Measurements from ENCODE around the gene SEMA5B. TPM values are rescaled to one million over a fixed set of nuclear protein-coding genes. Genes with fewer than 3 reads are reported as not detected.

Gene SEMA5B
- total RNA-seq, 3 donors from 2014 or later (not counting 1 experiment from before 2014, with no cell fraction given), result 0.23 TPM; not detected in 2

GRCh38 chr3:123012652-123013051 lies 14.9 kb downstream of the SEMA5B start:
- WGBS (ENCODE audit: insufficient coverage), result 81% methylated on average over 1 of the region's 1 CpG
- Mint-ChIP-seq H3K4me1 (no peaks in the 10 kb centered on the region), H3K9me3 (no peaks in the 10 kb centered on the region), H3K4me3 (no peak overlapping the region), H3K36me3 (no peaks in the 10 kb centered on the region), H3K27ac (no peak overlapping the region), H3K27me3 (ENCODE audit: low read depth in 2 of 2) (peaks cover 34 to 57% of the 10 kb centered on the region in 2 donors)
- Histone ChIP-seq H3K4me3 (ENCODE audit: low read length) (no peak overlapping the region), H3K4me1 (ENCODE audit: control insufficient read depth, insufficient read depth, low read length) (no peaks in the 10 kb centered on the region), H3K27ac (ENCODE audit: low read length) (no peak overlapping the region), H3K9me3 (ENCODE audit: control insufficient read depth, insufficient read depth, low read length) (no peaks in the 10 kb centered on the region), H3K36me3 (ENCODE audit: control insufficient read depth, insufficient read depth, low read length) (no peaks in the 10 kb centered on the region), H3K27me3 (ENCODE audit: control insufficient read depth, insufficient read depth, low read length) (peaks cover 4% of the 10 kb centered on the region)
- ATAC-seq (no peak), DNase-seq (no peak)
- TF ChIP-seq, protein P1, sequence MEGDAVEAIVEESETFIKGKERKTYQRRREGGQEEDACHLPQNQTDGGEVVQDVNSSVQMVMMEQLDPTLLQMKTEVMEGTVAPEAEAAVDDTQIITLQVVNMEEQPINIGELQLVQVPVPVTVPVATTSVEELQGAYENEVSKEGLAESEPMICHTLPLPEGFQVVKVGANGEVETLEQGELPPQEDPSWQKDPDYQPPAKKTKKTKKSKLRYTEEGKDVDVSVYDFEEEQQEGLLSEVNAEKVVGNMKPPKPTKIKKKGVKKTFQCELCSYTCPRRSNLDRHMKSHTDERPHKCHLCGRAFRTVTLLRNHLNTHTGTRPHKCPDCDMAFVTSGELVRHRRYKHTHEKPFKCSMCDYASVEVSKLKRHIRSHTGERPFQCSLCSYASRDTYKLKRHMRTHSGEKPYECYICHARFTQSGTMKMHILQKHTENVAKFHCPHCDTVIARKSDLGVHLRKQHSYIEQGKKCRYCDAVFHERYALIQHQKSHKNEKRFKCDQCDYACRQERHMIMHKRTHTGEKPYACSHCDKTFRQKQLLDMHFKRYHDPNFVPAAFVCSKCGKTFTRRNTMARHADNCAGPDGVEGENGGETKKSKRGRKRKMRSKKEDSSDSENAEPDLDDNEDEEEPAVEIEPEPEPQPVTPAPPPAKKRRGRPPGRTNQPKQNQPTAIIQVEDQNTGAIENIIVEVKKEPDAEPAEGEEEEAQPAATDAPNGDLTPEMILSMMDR (IDR thresholded peaks at IDR 0.05), result no peak
- intact Hi-C loops (cut with micrococcal nuclease), result no loop called here

DNA sequence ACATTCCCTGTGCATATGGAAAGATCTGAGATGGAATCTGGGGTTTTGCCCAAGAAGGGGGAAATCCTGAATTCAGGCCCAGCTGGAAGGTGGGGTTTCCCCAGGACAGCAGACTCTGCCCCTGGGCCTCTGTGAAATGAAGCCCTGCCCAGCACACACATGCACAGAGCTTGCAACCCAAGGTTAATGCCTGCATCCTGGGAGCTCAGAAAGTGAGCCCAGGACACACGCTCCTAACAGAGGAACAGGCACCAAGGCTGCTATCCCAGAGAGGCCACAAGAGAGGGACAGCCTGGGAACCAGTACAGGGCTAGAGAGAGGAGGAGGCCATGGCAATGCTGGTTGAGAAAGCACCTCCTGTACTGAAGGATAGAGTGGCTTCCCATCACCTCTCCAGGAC lies 16.1 kb downstream of the SEMA5B start:
- peaks cover 4% of the 10 kb centered on the region for H3K27me3 ChIP-seq (ENCODE audit: control insufficient read depth, insufficient read depth, low read length)
- no peak overlapping the region for H3K4me3 ChIP-seq (ENCODE audit: low read length)
- no peaks in the 10 kb centered on the region for H3K4me1 ChIP-seq (ENCODE audit: control insufficient read depth, insufficient read depth, low read length)
- intact Hi-C loops (cut with micrococcal nuclease), result no loop called here
- Mint-ChIP-seq H3K27me3 (ENCODE audit: low read depth in 2 of 2) (peaks cover 38 to 68% of the 10 kb centered on the region in 2 donors), H3K9me3 (no peaks in the 10 kb centered on the region), H3K4me3 (no peak overlapping the region), H3K36me3 (no peaks in the 10 kb centered on the region), H3K27ac (no peak overlapping the region), H3K4me1 (no peaks in the 10 kb centered on the region)
- ATAC-seq (no peak), DNase-seq (no peak)
- no peaks in the 10 kb centered on the region for H3K9me3 ChIP-seq (ENCODE audit: control insufficient read depth, insufficient read depth, low read length)
- no peak overlapping the region for H3K27ac ChIP-seq (ENCODE audit: low read length)
- 82% methylated on average over 1 of the region's 1 CpG for WGBS (ENCODE audit: insufficient coverage)
- TF ChIP-seq, protein P1 (IDR thresholded peaks at IDR 0.05), result no peak
- H3K36me3 ChIP-seq (ENCODE audit: control insufficient read depth, insufficient read depth, low read length), result no peaks in the 10 kb centered on the region

DNA sequence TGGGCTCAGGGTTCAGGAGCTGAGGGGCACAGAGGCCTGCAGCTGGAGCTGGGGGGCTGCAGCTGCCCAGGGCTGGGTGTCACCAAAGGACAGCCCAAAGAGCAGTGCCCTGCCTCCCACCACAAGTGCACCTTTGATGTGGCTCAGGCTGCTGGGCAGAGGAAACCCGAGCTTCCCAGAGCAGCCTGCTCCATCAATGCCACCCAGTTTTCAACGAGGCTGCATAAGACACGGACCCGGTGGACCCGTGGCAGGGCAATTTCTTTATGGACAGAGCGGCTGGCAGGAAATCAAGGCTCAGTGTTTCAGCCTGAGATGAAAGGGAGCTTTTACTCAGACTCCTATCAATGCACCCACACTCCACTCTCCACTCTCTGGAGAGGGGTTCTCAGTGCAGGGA lies 18.7 kb downstream of the SEMA5B start:
- Mint-ChIP-seq H3K27me3 (ENCODE audit: low read depth in 2 of 2) (peaks cover 39 to 60% of the 10 kb centered on the region in 2 donors), H3K4me1 (no peaks in the 10 kb centered on the region), H3K27ac (no peak overlapping the region), H3K36me3 (no peaks in the 10 kb centered on the region), H3K4me3 (no peak overlapping the region), H3K9me3 (no peaks in the 10 kb centered on the region)
- Histone ChIP-seq H3K27me3 (ENCODE audit: control insufficient read depth, insufficient read depth, low read length) (peaks cover 4% of the 10 kb centered on the region), H3K4me3 (ENCODE audit: low read length) (no peak overlapping the region), H3K36me3 (ENCODE audit: control insufficient read depth, insufficient read depth, low read length) (no peaks in the 10 kb centered on the region), H3K4me1 (ENCODE audit: control insufficient read depth, insufficient read depth, low read length) (no peaks in the 10 kb centered on the region), H3K27ac (ENCODE audit: low read length) (no peak overlapping the region), H3K9me3 (ENCODE audit: control insufficient read depth, insufficient read depth, low read length) (no peaks in the 10 kb centered on the region)
- intact Hi-C loops (cut with micrococcal nuclease), result no loop called here
- DNase-seq, result no peak
- WGBS (ENCODE audit: insufficient coverage), result 7% methylated on average over 6 of the region's 6 CpGs
- ATAC-seq, result no peak
- TF ChIP-seq, protein P1 (IDR thresholded peaks at IDR 0.05), result no peak

DNA sequence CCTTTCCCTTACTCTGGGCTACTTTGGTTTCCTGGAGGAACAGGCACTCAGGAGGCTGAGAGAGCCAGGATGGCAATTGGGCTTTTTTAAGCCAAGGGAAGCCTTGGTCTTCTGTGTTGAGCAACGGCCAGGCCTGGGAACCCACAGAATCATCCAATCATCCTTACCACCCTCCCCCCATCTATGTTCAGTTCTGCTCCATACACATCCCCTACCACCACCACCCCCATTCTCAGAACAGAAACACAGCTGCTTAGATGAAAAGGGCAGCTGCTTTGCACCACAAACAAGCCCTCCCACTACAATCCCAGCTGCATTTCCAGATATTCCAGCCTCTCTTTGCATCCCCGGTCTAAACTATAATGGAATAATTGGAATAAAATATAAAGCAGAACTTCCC lies 21.0 kb downstream of the SEMA5B start:
- intact Hi-C loops (cut with micrococcal nuclease), result no loop called here
- no peaks in the 10 kb centered on the region for H3K36me3 ChIP-seq (ENCODE audit: control insufficient read depth, insufficient read depth, low read length)
- H3K9me3 Mint-ChIP-seq, result no peaks in the 10 kb centered on the region

More for the DNA sequence above, 21.0 kb downstream of the SEMA5B start:
- DNase-seq (no peak), ATAC-seq (no peak)
- no peaks in the 10 kb centered on the region for H3K4me1 Mint-ChIP-seq
- peaks cover 4% of the 10 kb centered on the region for H3K27me3 ChIP-seq (ENCODE audit: control insufficient read depth, insufficient read depth, low read length)
- peaks cover 29 to 70% of the 10 kb centered on the region in 2 donors for H3K27me3 Mint-ChIP-seq (ENCODE audit: low read depth in 2 of 2)
- TF ChIP-seq, protein P1 (IDR thresholded peaks at IDR 0.05), result no peak
- no peaks in the 10 kb centered on the region for H3K9me3 ChIP-seq (ENCODE audit: control insufficient read depth, insufficient read depth, low read length)
- no peak overlapping the region for H3K4me3 Mint-ChIP-seq
- H3K27ac ChIP-seq (ENCODE audit: low read length), result no peak overlapping the region
- no peak overlapping the region for H3K27ac Mint-ChIP-seq
- no peaks in the 10 kb centered on the region for H3K36me3 Mint-ChIP-seq
- no peaks in the 10 kb centered on the region for H3K4me1 ChIP-seq (ENCODE audit: control insufficient read depth, insufficient read depth, low read length)
- no peak overlapping the region for H3K4me3 ChIP-seq (ENCODE audit: low read length)
- 15% methylated on average over 1 of the region's 2 CpGs for WGBS (ENCODE audit: insufficient coverage)

Data from natural killer cell (primary cell).